H1 (cell line): ENCODE data around the gene ARHGAP35. TPM values are rescaled to one million over a fixed set of nuclear protein-coding genes. Genes with fewer than 3 reads are reported as not detected.

Experiments used
- BRCA1 ChIP-seq: IDR thresholded peaks from 2 replicates; pipeline ENCODE4 v1.6.1; 2012; ENCODE audit warnings: low read depth, low read length, improper control_type of control experiment
- CTBP2 ChIP-seq: IDR thresholded peaks from 2 replicates; pipeline ENCODE4 v1.7.0; 2011; ENCODE audit warnings: borderline replicate concordance, mild to moderate bottlenecking, moderate library complexity, mixed read lengths, low read length; ENCODE audit not compliant: insufficient read depth, insufficient read length
- TEAD4 ChIP-seq: IDR thresholded peaks from 2 replicates; pipeline ENCODE4 v1.6.1; 2012; ENCODE audit warnings: low read depth, low read length, inconsistent platforms, mixed read lengths
- polyA plus RNA-seq, 7 experiments: library from polyadenylated mRNA; depleted of rRNA in 3 of 7; stranded (reverse) in 5 of 7; unstranded in 2 of 7; fragments of >200 nt in 5 of 7; fragments of 200-250 nt in 2 of 7; gene quantifications; 1 replicate in 5 of 7; 2 replicates in 1 of 7; 4 replicates in 1 of 7; pipeline versions ENCODE4 v1.2.1 to v1.2.3, GENCODE V29; 2011 to 2013; ENCODE audit warnings: missing spikeins in 2 of 7, mixed read lengths in 2 of 7
- total RNA-seq: library from RNA; stranded (reverse); fragmentation: NEBNext Ultra II Directional; extraction: Animal tissue kit (Norgen Biotek cat#: 25700); gene quantifications from 2 replicates; pipeline ENCODE4 v1.2.1, GENCODE V29; 2021

Gene ARHGAP35
- total and polyA plus RNA-seq, 2 of the 8 experiments (the other 6 are each of a cell fraction or from before 2014, with no cell fraction given), result 29.7 to 64.5 TPM

GRCh38 chr19:46850228-46851203 lies 10.3 kb upstream of the ARHGAP35 start, which contains the start of gene AP2S1 (continued):
- TF ChIP-seq TEAD4 (peak; percentile 60; the same call in 1 of the 2 replicates), BRCA1 (peak; percentile 65), CTBP2 (no peak)
